ENCODE measurements around the gene CMIP. TPM values are rescaled to one million over a fixed set of nuclear protein-coding genes. Genes with fewer than 3 reads are reported as not detected.

Gene CMIP
- total and polyA plus RNA-seq, 10 of the 15 experiments (the other 5 are each of a cell fraction or from before 2014, with no cell fraction given): 1.2 to 43.2 (median 4.4) TPM

- no peak for FAIRE-seq
- intact Hi-C loops (cut with micrococcal nuclease; ENCODE audit: unreplicated experiment) (no loop called here), in situ Hi-C loops (cut with MboI) (no loop called here)
- CTCF ChIA-PET: no interaction called here
- TF ChIP-seq ELK1 (IDR thresholded peaks at IDR 0.05; ENCODE audit: low read depth, low read length): no peak
- TF ChIP-seq YBX1 (IDR thresholded peaks at IDR 0.05): no peak
- TF ChIP-seq RELB (IDR thresholded peaks at IDR 0.05; ENCODE audit: low read depth): no peak
- no peak for TF ChIP-seq EZH2 (IDR thresholded peaks at IDR 0.05; ENCODE audit: borderline replicate concordance, control insufficient read depth, low read depth, low read length)
- TF ChIP-seq RAD51 (IDR thresholded peaks at IDR 0.05): no peak
- no peak for TF ChIP-seq ZSCAN29 (IDR thresholded peaks at IDR 0.05)
- no peak for TF ChIP-seq MYC (IDR thresholded peaks at IDR 0.05; ENCODE audit: insufficient read depth, insufficient read length, insufficient replicate concordance, low read length, severe bottlenecking)
- TF ChIP-seq REST (IDR thresholded peaks at IDR 0.05; ENCODE audit: low read depth, low read length): no peak
- no peak overlapping the region for H2AFZ ChIP-seq (ENCODE audit: control insufficient read depth, low read depth, low read length)
- no peak overlapping the region for H3K4me2 ChIP-seq (ENCODE audit: control insufficient read depth, insufficient read depth)
- H3K36me3 ChIP-seq (ENCODE audit: control insufficient read depth in 2 of 2, insufficient read depth in 2 of 2, low read length in 1 of 2): peaks cover 5 to 7% of the 10 kb centered on the region in 2 experiments; a peak in 3 of 4 replicates
- WGBS (ENCODE audit: insufficient coverage, insufficient replicate concordance, low lambda C conversion rate, missing lambda C conversion rate): 86% methylated on average over 8 of the region's 8 CpGs
- BruUV-seq (replicated peaks): no TSS peak
- H3K4me1 ChIP-seq (ENCODE audit: control insufficient read depth, insufficient read depth, low read length): peaks cover 43% of the 10 kb centered on the region
- no peak for ATAC-seq
- no peak for DNase-seq (ENCODE audit: low read depth, low spot score)
- no peaks in the 10 kb centered on the region; the same call in 1 of the 2 replicates for H4K20me1 ChIP-seq (ENCODE audit: control insufficient read depth, insufficient read depth)
- peaks cover 10% of the 10 kb centered on the region for H3K79me2 ChIP-seq (ENCODE audit: control insufficient read depth, insufficient read depth, low read length)
- H3K9me3 ChIP-seq (replicated peaks; ENCODE audit: control insufficient read depth, insufficient read depth, low read length): no peaks in the 10 kb centered on the region; the same call in 1 of the 3 replicates
- H3K4me3 ChIP-seq: no peak overlapping the region
- H3K27me3 ChIP-seq (replicated peaks in 1 of 2; ENCODE audit: control insufficient read depth in 2 of 2, insufficient read depth in 2 of 2, low read length in 1 of 2): no peaks in the 10 kb centered on the region
- POLR2A ChIA-PET: no interaction called here
- SMC1A ChIA-PET (ENCODE audit: uncharacterized antibody, unreplicated experiment): interaction anchor here (0.9 to 1.2 kb wide), 2 partner anchors 17 to 89 kb away, joined by 3 read pairs; no protein-coding TSS in a partner anchor
- no peak overlapping the region for H3K9ac ChIP-seq (ENCODE audit: control insufficient read depth, insufficient read depth, low read length)
- RAD21 ChIA-PET (ENCODE audit: unreplicated experiment): interaction anchor here (3.5 kb wide), 1 partner anchor 38 kb away, joined by 17 read pairs; no protein-coding TSS in a partner anchor
- no peak overlapping the region for H3K27ac ChIP-seq (ENCODE audit: control insufficient read depth, insufficient read depth)
Observed at GRCh38 chr16:81518439-81518757, 73.8 kb downstream of the CMIP start.

Data from GM12878 (cell line).